Cardiac fibroblast (primary cell): ENCODE measurements around the gene KSR1.

ENCODE experiments used
- DNase-seq, 2 donors: peaks; one replicate each; pipeline versions ENCODE4 v3.0.0 to v3.0.0-alpha.2; 2010; ENCODE audit warnings: low read depth in 2 of 2
- H3K4me3 ChIP-seq, 2 donors: replicated peaks in 1 of 2; 1 replicate in 1 of 2; 2 replicates in 1 of 2; pipeline ENCODE4 v1.5.1; 2011; ENCODE audit warnings: low read depth in 2 of 2, low read length in 2 of 2, mild to moderate bottlenecking in 2 of 2, moderate library complexity in 1 of 2
- CTCF ChIP-seq: IDR thresholded peaks from one replicate; pipeline ENCODE4 v1.5.1; 2011; ENCODE audit warnings: low read depth, mild to moderate bottlenecking, low read length, inconsistent platforms

The KSR1 gene

GRCh38 chr17:27533874-27534815 lies 77.9 kb downstream of the KSR1 start:
- DNase-seq: peak; percentile 76 to 93

GRCh38 chr17:27535178-27535928 lies 79.1 kb downstream of the KSR1 start:
- DNase-seq: no peak
- H3K4me3 ChIP-seq: no peak overlapping the region
- no peak for TF ChIP-seq CTCF

More at GRCh38 chr17:27533874-27534815, 77.9 kb downstream of the KSR1 start:
- no peak overlapping the region for H3K4me3 ChIP-seq
- no peak for TF ChIP-seq CTCF

GRCh38 chr17:27535975-27536374 lies 79.7 kb downstream of the KSR1 start:
- DNase-seq: no peak

DNA sequence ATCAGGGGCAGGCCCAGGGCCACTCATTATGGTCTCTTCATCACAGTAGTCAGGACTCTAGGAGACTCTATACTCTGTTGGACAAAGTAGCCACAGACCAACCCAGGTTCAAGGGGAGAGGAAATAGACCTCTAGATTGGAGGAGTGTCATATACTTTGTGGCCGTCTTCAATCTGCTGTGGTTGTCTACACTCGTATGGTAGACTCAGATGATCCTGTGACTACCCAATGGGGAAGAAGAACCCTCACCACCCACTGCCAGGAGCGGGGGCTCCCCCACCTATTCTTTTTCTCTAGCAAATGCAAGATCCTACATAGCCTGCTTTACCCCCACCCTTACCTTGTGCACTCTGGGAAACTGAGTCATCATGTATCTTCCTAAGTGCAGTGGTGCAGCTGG lies 80.5 kb downstream of the KSR1 start:
- no peak for DNase-seq
- no peak for TF ChIP-seq CTCF
- H3K4me3 ChIP-seq: no peak overlapping the region

More at GRCh38 chr17:27535975-27536374, 79.7 kb downstream of the KSR1 start:
- no peak for TF ChIP-seq CTCF
- no peak overlapping the region for H3K4me3 ChIP-seq

DNA sequence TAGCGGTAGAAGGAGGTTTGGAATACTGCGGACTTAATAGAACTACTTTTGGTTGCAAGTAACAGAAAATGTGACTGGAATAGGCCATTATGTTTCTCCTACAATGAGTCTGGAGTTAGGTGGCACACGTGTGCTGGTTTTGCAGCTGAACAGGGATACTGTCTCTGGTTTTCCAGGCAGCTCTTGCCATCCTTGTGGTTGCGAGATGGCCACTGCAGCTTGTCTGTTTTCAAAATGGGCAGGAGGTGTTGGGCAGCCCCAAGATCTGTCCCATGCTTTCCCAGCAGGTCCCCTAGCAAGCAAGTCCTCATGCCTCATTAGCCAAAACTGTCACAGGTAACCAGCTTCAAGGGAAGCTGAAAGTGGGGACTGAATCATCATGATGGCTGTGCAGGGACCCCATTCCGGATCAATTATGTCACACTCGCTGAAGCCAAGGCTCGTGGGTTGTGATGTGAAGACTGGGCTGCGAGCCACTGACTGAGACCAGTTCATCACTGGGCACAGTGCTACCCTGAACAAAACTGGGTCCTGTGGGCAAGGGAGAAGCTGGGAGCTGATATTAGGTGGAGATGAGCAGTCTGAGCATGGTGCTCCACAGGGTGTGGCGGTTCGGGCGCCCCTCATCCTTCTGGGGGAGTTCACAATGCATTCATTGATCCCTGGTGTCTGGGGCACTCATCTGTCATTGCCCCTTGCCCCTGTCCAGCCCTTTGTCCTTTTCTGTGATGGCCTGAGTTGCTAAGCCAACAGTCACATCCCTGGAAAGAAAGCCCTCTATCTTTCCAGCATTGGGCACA lies 82.1 kb downstream of the KSR1 start:
- DNase-seq: no peak
- no peak overlapping the region for H3K4me3 ChIP-seq
- no peak for TF ChIP-seq CTCF

DNA sequence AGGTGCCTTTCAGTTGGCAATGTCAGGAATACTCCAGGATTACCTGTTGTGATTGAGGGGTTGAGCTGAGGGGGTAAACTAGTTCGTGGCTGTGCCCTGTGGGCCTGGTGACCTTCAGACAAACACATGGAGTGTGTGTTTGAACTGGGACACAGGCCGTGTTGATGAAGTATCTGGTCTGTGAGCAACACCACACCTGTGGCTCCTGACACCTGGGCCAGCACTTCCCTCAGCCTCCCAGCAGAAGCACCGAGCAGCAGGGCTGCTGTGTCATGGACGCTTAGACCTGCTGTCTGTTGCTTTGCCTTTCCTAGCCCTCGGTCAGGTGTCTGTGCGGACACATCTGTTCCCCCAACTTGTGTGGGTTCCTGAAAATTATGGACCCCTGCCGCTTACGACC lies 82.9 kb downstream of the KSR1 start:
- TF ChIP-seq CTCF: no peak
- DNase-seq: no peak
- H3K4me3 ChIP-seq: no peak overlapping the region
